GM21529 (cell line): ENCODE measurements around the gene FES.

Experiments used
- ATAC-seq: cut with Tn5 transposase; IDR thresholded peaks from one replicate; pipeline ENCODE4 v1.9.1; 2021; ENCODE audit not compliant: unreplicated experiment

Gene FES

DNA sequence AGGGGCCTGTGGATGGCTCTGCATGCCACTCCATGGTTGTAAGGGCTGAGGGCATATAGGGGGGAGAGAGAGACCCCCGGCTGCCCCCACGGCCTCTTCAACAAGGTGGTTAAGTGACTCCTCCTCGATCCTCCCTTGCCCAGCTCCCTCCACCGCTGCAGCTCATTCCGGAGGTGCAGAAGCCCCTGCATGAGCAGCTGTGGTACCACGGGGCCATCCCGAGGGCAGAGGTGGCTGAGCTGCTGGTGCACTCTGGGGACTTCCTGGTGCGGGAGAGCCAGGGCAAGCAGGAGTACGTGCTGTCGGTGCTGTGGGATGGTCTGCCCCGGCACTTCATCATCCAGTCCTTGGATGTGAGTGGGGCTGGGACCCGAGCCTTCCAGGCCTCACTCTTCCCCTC lies 6.5 kb downstream of the FES start:
- ATAC-seq = no peak

- no peak for ATAC-seq
Measured at GRCh38 chr15:90891346-90891949, 7.1 kb downstream of the FES start.

- no peak for ATAC-seq
Measured at GRCh38 chr15:90892023-90892422, 7.7 kb downstream of the FES start.

- ATAC-seq = no peak
Measured at GRCh38 chr15:90892498-90893174, 8.3 kb downstream of the FES start.

DNA sequence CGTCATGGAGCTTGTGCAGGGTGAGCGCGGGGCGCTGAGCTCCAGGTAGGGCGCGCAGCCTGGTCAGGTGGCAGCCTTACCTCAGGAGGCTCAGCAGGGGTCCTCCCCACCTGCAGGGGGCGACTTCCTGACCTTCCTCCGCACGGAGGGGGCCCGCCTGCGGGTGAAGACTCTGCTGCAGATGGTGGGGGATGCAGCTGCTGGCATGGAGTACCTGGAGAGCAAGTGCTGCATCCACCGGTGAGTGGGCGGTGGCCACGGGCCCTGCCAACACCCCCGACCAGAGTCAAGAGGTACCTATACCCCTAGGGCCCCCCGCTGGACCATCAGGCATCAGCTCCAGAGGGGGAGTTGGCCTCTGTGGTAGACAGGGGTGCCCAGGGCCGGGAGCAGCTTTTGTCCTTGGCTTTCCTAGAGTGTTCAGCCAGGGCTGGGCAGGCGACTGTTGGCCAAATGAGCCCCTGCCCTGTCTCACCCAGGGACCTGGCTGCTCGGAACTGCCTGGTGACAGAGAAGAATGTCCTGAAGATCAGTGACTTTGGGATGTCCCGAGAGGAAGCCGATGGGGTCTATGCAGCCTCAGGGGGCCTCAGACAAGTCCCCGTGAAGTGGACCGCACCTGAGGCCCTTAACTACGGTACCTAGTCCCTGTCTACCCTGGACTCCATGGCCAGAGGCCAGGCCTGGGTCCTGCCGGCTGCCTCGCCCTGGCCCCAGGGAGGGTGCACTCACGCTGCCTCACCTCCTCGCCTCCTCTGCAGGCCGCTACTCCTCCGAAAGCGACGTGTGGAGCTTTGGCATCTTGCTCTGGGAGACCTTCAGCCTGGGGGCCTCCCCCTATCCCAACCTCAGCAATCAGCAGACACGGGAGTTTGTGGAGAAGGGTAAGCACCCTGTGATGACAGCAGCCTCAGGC lies 9.1 kb downstream of the FES start:
- no peak for ATAC-seq

GRCh38 chr15:90895571-90896117 lies 11.3 kb downstream of the FES start:
- no peak for ATAC-seq

DNA sequence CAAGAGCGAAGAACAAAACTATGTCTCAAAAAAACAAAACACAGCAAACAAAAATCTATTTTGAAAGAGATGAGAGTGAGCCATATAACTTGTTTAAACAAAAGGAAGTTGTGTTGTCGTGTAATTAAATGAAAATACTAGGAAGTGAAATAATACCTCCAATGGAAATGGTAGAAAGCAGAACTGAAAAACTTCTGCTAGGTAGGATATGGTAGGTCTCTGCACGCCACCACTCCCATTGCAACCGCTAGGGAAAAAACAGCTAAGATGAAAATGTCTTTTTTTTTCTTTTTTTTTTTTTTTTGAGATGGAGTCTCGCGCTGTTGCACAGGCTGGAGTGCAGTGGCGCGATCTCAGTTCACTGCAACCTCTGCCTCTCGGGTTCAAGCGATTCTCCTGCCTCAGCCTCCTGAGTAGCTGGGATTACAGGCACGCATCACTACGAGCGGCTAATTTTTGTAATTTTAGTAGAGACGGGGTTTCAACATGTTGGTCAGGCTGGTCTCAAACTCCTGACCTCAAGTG lies 12.9 kb downstream of the FES start:
- peak; percentile 75 for ATAC-seq

- no peak for ATAC-seq
Measured at GRCh38 chr15:90901175-90902039, 17.1 kb downstream of the FES start.

GRCh38 chr15:90902040-90902839 lies 17.9 kb downstream of the FES start:
- ATAC-seq = peak; percentile 61

DNA sequence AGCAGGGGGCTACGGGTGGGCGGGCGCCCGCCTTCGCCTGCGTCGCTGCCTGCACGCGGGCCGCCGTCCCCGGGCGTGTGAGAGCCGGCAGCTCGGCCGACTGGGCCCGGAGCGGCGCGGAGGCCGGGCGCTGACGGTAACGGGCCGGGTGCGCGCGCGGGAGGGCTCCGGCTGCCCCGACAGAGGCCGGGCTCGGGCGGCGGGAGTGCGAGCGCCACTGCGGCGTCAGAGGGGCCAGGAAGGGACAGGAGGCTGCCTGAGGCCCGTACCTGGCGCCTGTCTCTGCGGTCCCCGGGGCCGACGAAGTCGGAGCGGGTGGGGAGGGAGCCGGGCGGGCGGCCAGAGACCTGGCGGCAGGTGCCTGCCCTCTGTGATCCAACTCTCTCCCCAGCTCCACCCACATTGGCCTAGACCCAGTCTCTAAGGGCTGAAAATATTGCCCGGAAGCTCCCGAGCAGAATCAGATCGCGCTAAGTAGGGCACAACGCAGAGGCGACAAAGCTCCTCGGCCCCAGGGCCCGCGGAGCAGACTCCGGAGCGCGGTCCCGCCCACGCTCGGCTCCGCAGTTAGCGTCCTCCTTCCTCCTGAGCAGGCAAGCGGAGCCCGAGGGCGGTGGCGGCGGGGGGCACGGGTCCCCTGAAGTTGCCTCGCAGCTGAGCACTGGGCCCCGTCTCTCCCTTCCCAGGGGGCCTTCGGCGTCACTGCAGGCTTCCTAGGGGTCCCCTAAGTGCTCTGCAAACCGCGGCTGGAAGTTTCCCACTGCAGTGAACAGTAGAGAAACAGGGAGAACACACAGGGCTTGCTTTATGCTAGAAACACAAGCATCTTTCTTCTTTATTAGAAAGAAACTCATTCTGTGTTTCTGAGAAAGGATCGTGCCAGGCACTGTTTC lies 18.8 kb downstream of the FES start, which contains the start of gene MAN2A2:
TSS of gene MAN2A2 (plus strand) at position 463 of the 893 bp plus-strand sequence. CDS start 906 bp downstream, outside the sequence.
- ATAC-seq = peak; percentile 64

- no peak for ATAC-seq
Measured at GRCh38 chr15:90903733-90904536, 19.6 kb downstream of the FES start.

DNA sequence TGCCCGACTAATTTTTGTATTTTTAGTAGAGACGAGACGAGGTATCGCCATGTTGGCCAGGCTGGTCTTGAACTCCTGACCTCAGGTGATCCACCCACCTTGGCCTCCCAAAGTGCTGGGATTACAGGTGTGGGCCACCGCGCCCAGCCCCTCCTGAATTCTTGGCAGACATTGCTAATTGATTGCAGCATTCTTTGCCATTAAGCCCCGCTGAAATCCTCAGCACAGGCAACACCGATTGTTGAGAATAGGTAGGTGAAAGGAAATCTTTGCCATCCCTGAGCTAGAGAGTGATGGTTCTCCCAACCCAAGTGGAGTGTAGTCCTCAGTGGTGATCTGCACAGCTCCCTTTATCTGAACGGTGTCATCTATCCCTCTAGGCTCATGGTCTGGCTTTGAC lies 20.4 kb downstream of the FES start:
- no peak for ATAC-seq

- ATAC-seq = no peak
Measured at GRCh38 chr15:90905306-90906180, 21.2 kb downstream of the FES start.

DNA sequence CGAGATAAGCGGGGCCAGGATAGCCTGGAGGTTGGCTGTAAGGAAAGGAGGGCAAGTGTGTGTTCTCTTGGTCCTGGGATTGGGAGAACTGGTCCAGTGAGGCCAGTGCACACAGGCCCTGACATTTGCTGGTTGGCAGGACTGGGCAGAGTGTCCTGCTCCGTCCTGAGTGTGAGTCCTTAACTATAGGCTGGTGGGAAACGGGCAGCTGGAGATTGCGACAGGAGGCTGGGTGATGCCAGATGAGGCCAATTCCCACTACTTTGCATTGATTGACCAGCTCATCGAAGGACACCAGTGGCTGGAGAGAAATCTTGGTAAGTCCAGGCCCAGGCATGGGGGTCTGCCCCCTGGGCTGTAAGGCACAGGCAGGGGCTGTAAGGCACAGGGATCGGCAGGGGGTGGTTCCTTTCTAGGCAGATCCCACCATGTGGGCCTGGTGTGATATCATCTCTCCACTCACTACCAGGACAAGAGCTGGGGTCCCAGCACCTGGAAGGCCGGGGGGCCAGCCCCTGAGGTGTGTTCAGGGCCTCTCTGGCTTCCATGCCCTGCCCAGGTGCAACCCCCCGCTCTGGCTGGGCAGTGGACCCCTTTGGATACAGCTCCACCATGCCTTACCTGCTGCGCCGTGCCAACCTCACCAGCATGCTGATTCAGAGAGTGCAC lies 22.0 kb downstream of the FES start:
- no peak for ATAC-seq

- ATAC-seq = no peak
Measured at GRCh38 chr15:90907051-90907660, 22.9 kb downstream of the FES start.
